Stomach (tissue), 9 donors: ENCODE data around the gene BMP2. TPM values are rescaled to one million over a fixed set of nuclear protein-coding genes. Genes with fewer than 3 reads are reported as not detected.

Source experiments
- DNase-seq, 2 donors: peaks; one replicate each; pipeline versions ENCODE4 v3.0.0 to v3.0.0-alpha.2; 2013 to 2019
- H3K27ac ChIP-seq, 5 donors: fragments of 200-600 bp in 4 of 5; sonication (generic) in 4 of 5; one replicate each; pipeline ENCODE4 v1.5.1; 2013 to 2019; ENCODE audit warnings: mild to moderate bottlenecking in 1 of 5, moderate library complexity in 1 of 5
- H3K27me3 ChIP-seq, 3 donors: fragments of 200-600 bp; sonication (generic); one replicate each; pipeline ENCODE4 v1.5.1; 2017 to 2019; ENCODE audit warnings: mixed run types in 1 of 3
- H3K36me3 ChIP-seq, 4 donors: fragments of 200-600 bp; sonication (generic); 1 replicate in 3 of 4; 2 replicates in 1 of 4; pipeline ENCODE4 v1.5.1; 2016 to 2019
- H3K4me1 ChIP-seq, 4 donors: fragments of 200-600 bp; sonication (generic); one replicate each; pipeline ENCODE4 v1.5.1; 2016 to 2019
- H3K4me3 ChIP-seq, 4 donors: fragments of 200-600 bp; sonication (generic) in 3 of 4; one replicate each; pipeline ENCODE4 v1.5.1; 2016 to 2019; ENCODE audit warnings: mild to moderate bottlenecking in 1 of 4
- H3K9me3 ChIP-seq, 4 donors: fragments of 200-600 bp; sonication (generic); one replicate each; pipeline ENCODE4 v1.5.1; 2016 to 2019
- EP300 ChIP-seq: sonication (generic); formaldehyde crosslinking; IDR thresholded peaks from one replicate; pipeline ENCODE4 v1.6.1; 2017; ENCODE audit warnings: antibody characterized with exemption
- POLR2A ChIP-seq, 4 donors: fragments of 450-650 bp; IDR thresholded peaks; one replicate each; pipeline ENCODE4 v1.6.1; 2016; ENCODE audit warnings: antibody characterized with exemption in 4 of 4, control low read depth in 2 of 4, mild to moderate bottlenecking in 1 of 4, moderate library complexity in 1 of 4
- POLR2AphosphoS5 ChIP-seq, 3 donors: sonication (generic); formaldehyde crosslinking; IDR thresholded peaks; one replicate each; pipeline ENCODE4 v1.6.1; 2016; ENCODE audit warnings: antibody characterized with exemption in 3 of 3
- WGBS, 5 donors: extraction: QIAGEN DNeasy Blood & Tissue Kit in 3 of 5; methylation state at CpG; one replicate each; pipeline versions ENCODE4 v1.1.5 to v1.1.7; 2013 to 2018; 5-methylcytosine and 5-hydroxymethylcytosine counted together
- intact Hi-C: fragments of 100-400 bp; cut with DNase I; formaldehyde crosslinking; loops from one replicate; pipeline ENCODE4 v1.15.1; 2023; ENCODE audit warnings: low total_unique reads
- polyA plus RNA-seq, 3 donors: library from polyadenylated mRNA; stranded (reverse); fragments of 200-250 nt; gene quantifications; one replicate each; pipeline ENCODE4 v1.2.3, GENCODE V29; 2013
- total RNA-seq, 5 donors: library from RNA; depleted of rRNA; stranded (reverse); fragments of >200 nt; gene quantifications; one replicate each; pipeline versions ENCODE4 v1.1.0 to v1.2.3, GENCODE V29; 2014 to 2016
- TF ChIP-seq, protein P1 (sequence below), 7 experiments: fragments of 450-650 bp in 4 of 7; fragments of 200-600 bp in 3 of 7; sonication (generic) in 3 of 7; IDR thresholded peaks; one replicate each; pipeline ENCODE4 v1.5.1; 2016 to 2019; ENCODE audit warnings: antibody characterized with exemption in 7 of 7, control low read depth in 2 of 7, mild to moderate bottlenecking in 1 of 7
- donor health status: healthy with polysubstance abuse.
- donor health status: Bipolar disorder and iron deficiency.
- donor health status: healthy.

Gene BMP2
- total and polyA plus RNA-seq, 8 donors: 1.2 to 57.9 (median 19.5) TPM

DNA sequence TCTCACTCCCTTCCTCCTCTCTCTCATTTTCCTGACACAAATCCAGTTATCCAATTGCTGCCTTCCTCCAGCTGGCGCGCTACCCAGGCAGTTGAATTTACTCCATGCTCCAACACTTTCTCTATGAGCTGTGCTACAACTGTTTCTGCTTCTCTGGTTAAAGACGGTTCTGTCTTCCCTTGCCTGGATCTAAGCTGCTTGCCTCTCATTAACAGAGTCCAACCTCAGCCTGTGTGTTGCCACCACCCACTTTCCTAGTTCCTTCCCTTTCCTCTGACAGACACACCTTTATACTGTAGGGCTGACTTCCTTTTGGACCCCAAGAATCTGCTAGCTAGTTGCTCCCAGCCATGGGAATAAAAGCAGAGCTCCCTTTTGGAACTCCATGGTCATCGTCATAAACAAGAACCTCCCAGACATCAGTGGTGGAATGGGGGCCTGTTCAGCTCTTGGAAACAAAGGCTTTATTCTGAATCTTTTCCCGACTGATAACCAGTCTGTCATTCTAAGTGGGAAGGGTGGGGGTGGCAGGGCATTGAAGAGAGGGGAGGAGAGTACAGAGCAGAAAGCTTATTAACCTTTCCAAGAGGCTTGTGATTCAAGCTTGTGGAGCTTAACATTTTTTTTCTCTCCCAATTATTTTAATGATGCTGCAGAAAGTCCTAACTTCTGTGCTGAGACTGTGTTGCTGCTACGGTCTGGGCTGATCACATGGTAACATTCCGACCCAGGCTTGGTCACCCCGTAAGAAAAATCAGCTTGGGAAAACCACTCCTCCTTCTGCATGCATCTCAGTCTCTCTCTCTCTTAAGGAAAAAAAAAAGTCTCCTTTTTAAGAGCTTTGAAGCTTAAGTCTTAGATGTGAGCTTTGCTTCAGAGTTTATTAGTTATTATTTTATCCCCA, 31.3 kb upstream of the BMP2 start:
- peak; percentile 33 to 74 for DNase-seq
- H3K27me3 ChIP-seq: no peaks in the 10 kb centered on the region
- H3K4me3 ChIP-seq: no peak overlapping the region
- peaks cover 13 to 34% (median 24%) of the 10 kb centered on the region in 4 donors for H3K4me1 ChIP-seq
- TF ChIP-seq, protein P1, sequence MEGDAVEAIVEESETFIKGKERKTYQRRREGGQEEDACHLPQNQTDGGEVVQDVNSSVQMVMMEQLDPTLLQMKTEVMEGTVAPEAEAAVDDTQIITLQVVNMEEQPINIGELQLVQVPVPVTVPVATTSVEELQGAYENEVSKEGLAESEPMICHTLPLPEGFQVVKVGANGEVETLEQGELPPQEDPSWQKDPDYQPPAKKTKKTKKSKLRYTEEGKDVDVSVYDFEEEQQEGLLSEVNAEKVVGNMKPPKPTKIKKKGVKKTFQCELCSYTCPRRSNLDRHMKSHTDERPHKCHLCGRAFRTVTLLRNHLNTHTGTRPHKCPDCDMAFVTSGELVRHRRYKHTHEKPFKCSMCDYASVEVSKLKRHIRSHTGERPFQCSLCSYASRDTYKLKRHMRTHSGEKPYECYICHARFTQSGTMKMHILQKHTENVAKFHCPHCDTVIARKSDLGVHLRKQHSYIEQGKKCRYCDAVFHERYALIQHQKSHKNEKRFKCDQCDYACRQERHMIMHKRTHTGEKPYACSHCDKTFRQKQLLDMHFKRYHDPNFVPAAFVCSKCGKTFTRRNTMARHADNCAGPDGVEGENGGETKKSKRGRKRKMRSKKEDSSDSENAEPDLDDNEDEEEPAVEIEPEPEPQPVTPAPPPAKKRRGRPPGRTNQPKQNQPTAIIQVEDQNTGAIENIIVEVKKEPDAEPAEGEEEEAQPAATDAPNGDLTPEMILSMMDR (IDR thresholded peaks at IDR 0.05): no peak
- TF ChIP-seq EP300: no peak
- no peak for TF ChIP-seq POLR2AphosphoS5 (IDR thresholded peaks at IDR 0.05)
- TF ChIP-seq POLR2A (IDR thresholded peaks at IDR 0.05): no peak
- WGBS, 5 donors: 25 to 49% (median 28%) methylated on average over 8 of the region's 8 CpGs
- H3K36me3 ChIP-seq: no peaks in the 10 kb centered on the region
- intact Hi-C loops: no loop called here
- H3K27ac ChIP-seq: peak overlapping the region; percentile 68 to 84 (median 78)
- peaks cover 0 to 7% (median 0%) of the 10 kb centered on the region in 4 donors for H3K9me3 ChIP-seq

DNA sequence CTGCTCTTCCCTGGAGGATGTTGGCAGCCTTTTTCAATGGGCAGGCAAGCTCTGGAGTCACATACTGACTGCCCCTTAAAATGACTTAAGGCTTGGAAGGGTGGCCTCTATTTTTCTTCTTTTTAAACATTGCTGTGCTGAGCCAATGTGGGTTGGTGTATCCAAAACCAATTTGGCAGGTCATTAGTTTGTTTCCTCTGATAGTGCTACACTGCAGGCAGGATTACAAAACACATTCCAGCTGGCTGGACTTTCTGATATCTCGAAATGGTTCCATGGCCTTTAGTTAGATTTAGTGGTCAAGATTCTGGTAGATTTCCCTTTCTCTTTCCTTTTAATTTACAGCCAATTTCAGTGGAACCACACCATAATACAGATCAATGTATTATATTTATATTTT, 28.1 kb upstream of the BMP2 start:
- intact Hi-C loops: no loop called here
- WGBS, 5 donors: 11 to 33% (median 18%) methylated on average over 1 of the region's 1 CpG

DNA sequence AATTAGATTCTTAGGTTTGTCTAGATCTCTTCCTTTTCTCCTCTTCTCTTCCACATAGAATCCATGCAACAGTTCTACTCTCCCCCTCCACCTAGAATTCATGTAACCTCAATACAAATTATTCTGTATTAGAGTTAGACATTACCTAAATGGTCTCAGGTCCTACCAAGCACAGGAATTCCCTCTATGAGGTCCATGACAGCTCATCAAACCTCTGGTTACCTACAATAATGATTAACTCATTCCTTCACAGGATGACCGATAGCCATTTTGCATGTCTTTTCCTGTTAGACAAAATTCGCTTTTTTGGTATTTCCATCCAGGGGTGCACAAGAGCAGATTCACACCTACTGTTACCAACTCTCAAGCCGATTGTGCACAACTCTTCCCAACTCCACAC, 27.4 kb upstream of the BMP2 start:
- Histone ChIP-seq H3K27ac (peak overlapping the region in 1 of 5 donors; percentile 36), H3K4me3 (no peak overlapping the region), H3K36me3 (no peaks in the 10 kb centered on the region), H3K27me3 (no peaks in the 10 kb centered on the region), H3K9me3 (peaks cover 0 to 2% (median 0%) of the 10 kb centered on the region in 4 donors), H3K4me1 (peaks cover 13 to 34% (median 24%) of the 10 kb centered on the region in 4 donors)
- TF ChIP-seq POLR2A (IDR thresholded peaks at IDR 0.05) (no peak), EP300 (no peak), POLR2AphosphoS5 (IDR thresholded peaks at IDR 0.05) (no peak)
- TF ChIP-seq, protein P1 (IDR thresholded peaks at IDR 0.05): no peak
- intact Hi-C loops: no loop called here
- no peak for DNase-seq
- 90 to 98% (median 94%) methylated on average over 3 of the region's 3 CpGs for WGBS, 5 donors

More for the DNA sequence above, 28.1 kb upstream of the BMP2 start:
- no peak overlapping the region for H3K4me3 ChIP-seq
- H3K27me3 ChIP-seq: no peaks in the 10 kb centered on the region
- H3K9me3 ChIP-seq: peaks cover 0 to 7% (median 0%) of the 10 kb centered on the region in 4 donors
- no peak for TF ChIP-seq POLR2AphosphoS5 (IDR thresholded peaks at IDR 0.05)
- TF ChIP-seq EP300: no peak
- no peak for TF ChIP-seq POLR2A (IDR thresholded peaks at IDR 0.05)
- TF ChIP-seq, protein P1 (IDR thresholded peaks at IDR 0.05): no peak
- H3K4me1 ChIP-seq: peaks cover 13 to 34% (median 24%) of the 10 kb centered on the region in 4 donors
- H3K36me3 ChIP-seq: no peaks in the 10 kb centered on the region
- H3K27ac ChIP-seq: peak overlapping the region in 4 of 5 donors; percentile 1 to 36 (median 14)
- no peak for DNase-seq

DNA sequence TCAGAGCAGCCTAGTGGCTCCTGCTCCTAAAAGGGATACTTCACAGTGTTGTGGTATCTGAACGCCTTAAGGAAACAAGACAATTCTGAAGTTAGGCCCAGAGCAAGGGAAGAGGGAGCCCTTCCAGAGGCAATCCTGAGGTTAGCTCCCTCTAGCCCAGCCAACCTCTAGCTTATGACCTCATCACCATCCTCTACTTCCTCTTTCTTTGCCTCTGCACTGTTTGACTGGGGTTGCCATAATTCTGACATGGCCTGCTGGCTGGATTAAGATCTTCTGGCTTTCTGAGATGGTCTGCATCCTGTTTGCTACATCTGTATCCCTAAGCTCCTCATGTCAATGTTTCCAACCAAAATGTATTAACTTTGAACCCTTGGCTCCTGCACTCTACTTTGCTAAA, 23.3 kb upstream of the BMP2 start:
- H3K4me1 ChIP-seq: peaks cover 0 to 6% (median 2%) of the 10 kb centered on the region in 4 donors

More for the DNA sequence above, 23.3 kb upstream of the BMP2 start:
- 88 to 100% (median 92%) methylated on average over 1 of the region's 1 CpG for WGBS, 5 donors
- H3K36me3 ChIP-seq: no peaks in the 10 kb centered on the region
- no peak for DNase-seq
- no peak overlapping the region for H3K27ac ChIP-seq
- no peaks in the 10 kb centered on the region for H3K27me3 ChIP-seq
- no peaks in the 10 kb centered on the region for H3K9me3 ChIP-seq
- no peak overlapping the region for H3K4me3 ChIP-seq
- intact Hi-C loops: no loop called here
- TF ChIP-seq, protein P1 (IDR thresholded peaks at IDR 0.05): no peak
- TF ChIP-seq EP300 (no peak), POLR2AphosphoS5 (IDR thresholded peaks at IDR 0.05) (no peak), POLR2A (IDR thresholded peaks at IDR 0.05) (no peak)
